Ascending aorta (tissue), 2 donors: ENCODE results near the gene CACNA2D1. TPM values are rescaled to one million over a fixed set of nuclear protein-coding genes. Genes with fewer than 3 reads are reported as not detected.

Experiments
- DNase-seq, 2 donors: peaks; one replicate each; pipeline ENCODE4 v3.0.0-alpha.2; 2019; ENCODE audit warnings: low spot score in 2 of 2
- H3K27ac ChIP-seq, 2 donors: fragments of 200-600 bp; sonication (generic); one replicate each; pipeline ENCODE4 v1.5.1; 2016 to 2017; ENCODE audit warnings: mild to moderate bottlenecking in 1 of 2
- H3K27me3 ChIP-seq: fragments of 200-600 bp; sonication (generic); one replicate; pipeline ENCODE4 v1.5.1; 2017
- H3K36me3 ChIP-seq, 2 donors: fragments of 200-600 bp; sonication (generic); one replicate each; pipeline ENCODE4 v1.5.1; 2016
- H3K4me1 ChIP-seq, 2 donors: fragments of 200-600 bp; sonication (generic); one replicate each; pipeline ENCODE4 v1.5.1; 2016 to 2017; ENCODE audit warnings: mild to moderate bottlenecking in 1 of 2
- H3K4me3 ChIP-seq, 2 donors: fragments of 200-600 bp; sonication (generic); one replicate each; pipeline ENCODE4 v1.5.1; 2016 to 2017; ENCODE audit warnings: mild to moderate bottlenecking in 1 of 2
- H3K9me3 ChIP-seq, 2 donors: fragments of 200-600 bp; sonication (generic); one replicate each; pipeline ENCODE4 v1.5.1; 2016
- CTCF ChIP-seq, 3 experiments: fragments of 200-600 bp in 2 of 3; fragments of 450-650 bp in 1 of 3; sonication (generic) in 2 of 3; IDR thresholded peaks; one replicate each; pipeline ENCODE4 v1.5.1; 2016 to 2019; ENCODE audit warnings: antibody characterized with exemption in 3 of 3, mild to moderate bottlenecking in 1 of 3, moderate library complexity in 1 of 3
- intact Hi-C: fragments of 100-400 bp; cut with DNase I; formaldehyde crosslinking; loops from one replicate; pipeline ENCODE4 v1.15.1; 2023
- total RNA-seq: library from RNA; depleted of rRNA; stranded (reverse); fragments of >200 nt; gene quantifications from one replicate; pipeline ENCODE4 v1.1.0, GENCODE V29; 2016

CACNA2D1 gene
- total RNA-seq, 1 donor from 2014 or later = 17.3 TPM

GRCh38 chr7:81956520-81956919, 487.1 kb downstream of the CACNA2D1 start:
- Histone ChIP-seq H3K27ac (no peak overlapping the region), H3K27me3 (no peaks in the 10 kb centered on the region), H3K4me3 (no peak overlapping the region), H3K4me1 (peaks cover 0 to 2% of the 10 kb centered on the region in 2 donors), H3K36me3 (no peaks in the 10 kb centered on the region), H3K9me3 (no peaks in the 10 kb centered on the region)
- intact Hi-C loops = loop anchor here (2.0 kb wide), 1 partner anchor 458 kb away; no protein-coding TSS in a partner anchor
- TF ChIP-seq CTCF (IDR thresholded peaks at IDR 0.05) = no peak
- DNase-seq = no peak

- DNase-seq = no peak
- Histone ChIP-seq H3K27ac (no peak overlapping the region), H3K4me1 (no peaks in the 10 kb centered on the region), H3K27me3 (no peaks in the 10 kb centered on the region), H3K4me3 (no peak overlapping the region), H3K36me3 (no peaks in the 10 kb centered on the region), H3K9me3 (no peaks in the 10 kb centered on the region)
- intact Hi-C loops = no loop called here
- no peak for TF ChIP-seq CTCF (IDR thresholded peaks at IDR 0.05)
These were observed 494.3 kb downstream of the CACNA2D1 start for GRCh38 chr7:81949306-81949705.

- intact Hi-C loops = no loop called here
- H3K9me3 ChIP-seq = no peaks in the 10 kb centered on the region
These were observed 499.5 kb downstream of the CACNA2D1 start for GRCh38 chr7:81944058-81944457.

GRCh38 chr7:81937091-81937490, 506.5 kb downstream of the CACNA2D1 start:
- Histone ChIP-seq H3K4me3 (no peak overlapping the region), H3K36me3 (no peaks in the 10 kb centered on the region), H3K27ac (no peak overlapping the region), H3K9me3 (no peaks in the 10 kb centered on the region), H3K4me1 (no peaks in the 10 kb centered on the region), H3K27me3 (no peaks in the 10 kb centered on the region)
- TF ChIP-seq CTCF (IDR thresholded peaks at IDR 0.05) = no peak
- intact Hi-C loops = no loop called here
- DNase-seq = no peak

More at GRCh38 chr7:81944058-81944457, 499.5 kb downstream of the CACNA2D1 start:
- Histone ChIP-seq H3K36me3 (no peaks in the 10 kb centered on the region), H3K27me3 (no peaks in the 10 kb centered on the region), H3K4me1 (no peaks in the 10 kb centered on the region), H3K4me3 (no peak overlapping the region), H3K27ac (no peak overlapping the region)
- no peak for TF ChIP-seq CTCF (IDR thresholded peaks at IDR 0.05)
- no peak for DNase-seq

- intact Hi-C loops = no loop called here
- H3K36me3 ChIP-seq = no peaks in the 10 kb centered on the region
- H3K9me3 ChIP-seq = no peaks in the 10 kb centered on the region
- H3K4me3 ChIP-seq = no peak overlapping the region
- no peak overlapping the region for H3K27ac ChIP-seq
- no peaks in the 10 kb centered on the region for H3K27me3 ChIP-seq
- no peak for DNase-seq
- H3K4me1 ChIP-seq = no peaks in the 10 kb centered on the region
- TF ChIP-seq CTCF (IDR thresholded peaks at IDR 0.05) = no peak
These were observed 508.8 kb downstream of the CACNA2D1 start for GRCh38 chr7:81934596-81935301.
